HL-60 (cell line): ENCODE measurements around the gene OR51B6.

Experiments used
- DNase-seq, 2 experiments: peaks; one replicate each; pipeline ENCODE4 v3.0.0-alpha.2; 2010 to 2020; ENCODE audit warnings: low read depth in 1 of 2, low spot score in 1 of 2
- H3K27ac ChIP-seq: fragments of 250-450 bp; sonication (Bioruptor Pico); replicated peaks from 2 replicates; pipeline ENCODE4 v1.5.1; 2020; ENCODE audit warnings: mild to moderate bottlenecking, moderate library complexity
- H3K27me3 ChIP-seq: fragments of 250-450 bp; sonication (Bioruptor Pico); 2 replicates; pipeline ENCODE4 v1.5.1; 2021; ENCODE audit warnings: mild to moderate bottlenecking, moderate library complexity; ENCODE audit not compliant: insufficient read depth, poor library complexity, severe bottlenecking
- H3K4me3 ChIP-seq: replicated peaks from 2 replicates; pipeline ENCODE4 v1.5.1; 2011; ENCODE audit warnings: mild to moderate bottlenecking, control low read depth, low read length; ENCODE audit not compliant: insufficient read depth
- CTCF ChIP-seq: IDR thresholded peaks from one replicate; pipeline ENCODE4 v1.5.1; 2011; ENCODE audit warnings: low read length, control low read depth, inconsistent platforms; ENCODE audit not compliant: insufficient read depth
- GABPA ChIP-seq: IDR thresholded peaks from 2 replicates; pipeline ENCODE4 v1.6.1; 2012; ENCODE audit warnings: low read depth
- POLR2AphosphoS5 ChIP-seq: IDR thresholded peaks from 2 replicates; pipeline ENCODE4 v1.6.1; 2012; ENCODE audit warnings: low read depth
- REST ChIP-seq: IDR thresholded peaks from 2 replicates; pipeline ENCODE4 v1.6.1; 2012; ENCODE audit warnings: low read depth; ENCODE audit not compliant: insufficient replicate concordance
- SPI1 ChIP-seq: IDR thresholded peaks from 2 replicates; pipeline ENCODE4 v1.6.1; 2012; ENCODE audit warnings: low read depth, mild to moderate bottlenecking, borderline replicate concordance

Gene OR51B6

GRCh38 chr11:5384335-5384734, 33.0 kb downstream of the OR51B6 start:
- TF ChIP-seq REST (no peak), GABPA (no peak), SPI1 (no peak), POLR2AphosphoS5 (no peak), CTCF (no peak)
- Histone ChIP-seq H3K27me3 (no peaks in the 10 kb centered on the region), H3K27ac (no peak overlapping the region), H3K4me3 (no peak overlapping the region)
- no peak for DNase-seq

- Histone ChIP-seq H3K27ac (no peak overlapping the region), H3K27me3 (no peaks in the 10 kb centered on the region), H3K4me3 (no peak overlapping the region)
- no peak for DNase-seq
- TF ChIP-seq POLR2AphosphoS5, result no peak
- no peak for TF ChIP-seq GABPA
- no peak for TF ChIP-seq SPI1
Observed at GRCh38 chr11:5390210-5390609, 38.9 kb downstream of the OR51B6 start.

- no peak overlapping the region for H3K4me3 ChIP-seq
- no peak overlapping the region for H3K27ac ChIP-seq
- H3K27me3 ChIP-seq, result no peaks in the 10 kb centered on the region
- DNase-seq, result no peak
- no peak for TF ChIP-seq CTCF
- no peak for TF ChIP-seq GABPA
- TF ChIP-seq SPI1, result no peak
- no peak for TF ChIP-seq REST
- TF ChIP-seq POLR2AphosphoS5, result no peak
Observed at GRCh38 chr11:5394091-5394490, 42.8 kb downstream of the OR51B6 start.

GRCh38 chr11:5398936-5399335, 47.6 kb downstream of the OR51B6 start:
- Histone ChIP-seq H3K27ac (no peak overlapping the region), H3K4me3 (no peak overlapping the region), H3K27me3 (no peaks in the 10 kb centered on the region)
- TF ChIP-seq SPI1 (no peak), CTCF (no peak), GABPA (no peak), POLR2AphosphoS5 (no peak), REST (no peak)
- no peak for DNase-seq
